ENCODE data around the gene UFSP1.

Gene UFSP1

GRCh38 chr7:100894860-100895700 is 5.6 kb upstream of the UFSP1 start:
- no peak for DNase-seq

GRCh38 chr7:100893910-100894721 is 4.6 kb upstream of the UFSP1 start:
- no peak for DNase-seq

- no peak for DNase-seq
Observed at GRCh38 chr7:100893318-100893895, 3.9 kb upstream of the UFSP1 start.

DNA sequence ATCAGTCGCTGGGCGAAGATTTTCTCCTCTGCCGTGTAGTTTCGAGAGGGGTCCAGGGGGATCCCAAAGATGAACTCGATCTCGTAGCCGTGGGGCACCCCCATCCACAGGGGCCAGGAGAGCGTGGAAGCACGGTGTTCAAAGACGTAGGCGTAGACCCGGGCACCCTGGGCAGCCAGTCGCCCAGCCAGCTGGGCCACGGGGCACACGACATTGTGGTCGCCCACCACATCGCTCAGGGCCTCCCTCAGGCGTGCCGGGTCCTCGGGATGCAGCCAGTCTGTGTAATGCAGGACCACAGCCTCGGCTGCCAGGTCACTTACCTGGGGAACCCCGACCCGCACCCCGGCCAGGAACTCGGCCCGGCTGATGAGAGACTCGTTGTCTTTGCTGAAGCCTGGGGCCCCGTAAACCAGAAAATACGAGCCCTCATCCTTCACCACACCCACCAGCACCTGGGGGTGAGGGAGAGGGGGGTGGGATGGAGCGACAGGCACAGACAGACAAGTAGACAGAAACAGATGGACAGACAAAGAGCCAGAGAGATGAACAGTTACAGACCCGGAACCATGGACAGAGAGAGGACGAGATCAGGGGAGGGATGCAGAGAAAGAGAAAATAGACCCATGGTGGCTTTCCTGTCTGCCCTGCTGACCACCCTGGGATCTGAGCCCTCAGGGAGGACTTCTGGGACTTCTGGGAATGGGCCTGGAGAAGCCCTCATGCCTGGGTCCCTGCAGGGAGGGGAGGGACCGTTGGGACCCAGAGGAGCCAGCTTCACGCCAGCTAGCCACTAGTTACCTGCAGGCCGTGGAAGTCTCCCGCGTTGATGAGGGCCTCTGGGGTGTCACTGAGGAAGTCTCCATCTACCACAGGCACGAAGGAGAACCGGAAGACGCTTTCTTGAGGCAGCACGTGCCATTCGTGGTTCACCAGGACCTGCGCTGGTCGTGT is 3.1 kb upstream of the UFSP1 start:
- DNase-seq, result no peak

- no peak for DNase-seq
Observed at GRCh38 chr7:100891568-100892247, 2.2 kb upstream of the UFSP1 start.

GRCh38 chr7:100890653-100891567 is 1.4 kb upstream of the UFSP1 start:
- DNase-seq, result no peak

GRCh38 chr7:100888291-100888987 is 1.1 kb downstream of the UFSP1 start:
- no peak for DNase-seq

- no peak for DNase-seq
Observed at GRCh38 chr7:100887516-100888290, 1.8 kb downstream of the UFSP1 start.

- DNase-seq, result no peak
Observed at GRCh38 chr7:100886936-100887515, 2.5 kb downstream of the UFSP1 start.

- no peak for DNase-seq
Observed at GRCh38 chr7:100886142-100886935, 3.2 kb downstream of the UFSP1 start.

DNA sequence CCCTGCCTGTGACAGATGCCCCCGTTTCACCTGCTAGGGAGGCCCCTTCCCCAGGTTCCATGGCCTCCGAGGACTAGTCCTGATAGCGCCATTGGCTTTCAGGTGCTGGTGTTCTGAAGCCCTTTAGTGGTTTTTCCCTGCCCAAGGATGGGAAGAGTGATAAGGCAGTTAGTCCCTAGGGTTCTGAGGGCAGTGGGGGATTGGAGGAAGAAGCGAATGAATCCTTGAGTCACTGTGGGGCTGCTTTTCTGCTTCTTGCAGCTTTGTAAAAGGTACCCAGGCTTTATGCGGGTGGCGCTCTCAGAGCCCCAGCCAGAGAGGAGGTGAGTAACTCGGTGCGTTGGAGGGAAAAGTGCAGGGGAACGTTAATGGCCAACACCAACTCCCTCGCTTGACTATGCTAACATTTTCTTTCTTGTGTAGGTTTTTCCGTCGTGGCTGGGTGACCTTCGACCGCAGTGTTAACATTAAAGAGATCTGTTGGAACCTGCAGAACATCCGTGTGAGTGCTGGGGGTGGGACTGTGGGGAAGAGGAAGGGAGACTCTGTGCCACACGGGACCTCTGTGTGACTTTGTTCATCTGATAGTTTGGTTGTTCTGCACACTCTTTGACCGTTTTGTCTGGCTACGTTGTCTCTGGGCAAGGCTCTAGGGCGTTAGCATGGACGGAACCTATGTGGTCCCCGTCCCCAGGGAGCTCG is 3.9 kb downstream of the UFSP1 start:
- DNase-seq, result no peak

- no peak for DNase-seq
Observed at GRCh38 chr7:100884736-100885439, 4.6 kb downstream of the UFSP1 start.

- DNase-seq, result no peak
Observed at GRCh38 chr7:100882785-100883526, 6.6 kb downstream of the UFSP1 start.

- no peak for DNase-seq
Observed at GRCh38 chr7:100882201-100882600, 7.3 kb downstream of the UFSP1 start.

DNA sequence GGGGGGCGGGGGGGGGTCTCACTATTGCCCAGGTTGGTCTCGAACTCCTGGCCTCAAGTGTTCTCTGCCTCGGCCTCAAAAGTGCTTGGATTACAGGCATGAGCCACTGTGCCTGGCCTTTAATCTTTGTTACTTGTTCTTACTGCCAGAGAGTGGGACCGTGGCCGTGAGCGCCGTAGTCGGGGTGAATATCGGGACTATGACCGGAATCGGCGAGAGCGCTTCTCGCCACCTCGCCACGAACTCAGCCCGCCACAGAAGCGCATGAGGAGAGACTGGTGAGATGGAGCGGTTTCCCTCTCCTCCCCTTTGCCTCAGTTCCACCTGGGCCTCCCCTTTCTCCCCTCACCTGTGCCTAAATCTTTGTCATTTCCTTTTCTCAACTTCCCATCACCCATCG is 8.4 kb downstream of the UFSP1 start:
- no peak for DNase-seq

- DNase-seq, result no peak
Observed at GRCh38 chr7:100880645-100881044, 8.9 kb downstream of the UFSP1 start.

Measured in hippocampal formation (tissue), 2 donors.